Measurements from ENCODE around the gene AQP2. TPM values are rescaled to one million over a fixed set of nuclear protein-coding genes. Genes with fewer than 3 reads are reported as not detected.

Gene AQP2
- total RNA-seq, 2 donors from 2014 or later, result 2.7 TPM; not detected in 1

DNA sequence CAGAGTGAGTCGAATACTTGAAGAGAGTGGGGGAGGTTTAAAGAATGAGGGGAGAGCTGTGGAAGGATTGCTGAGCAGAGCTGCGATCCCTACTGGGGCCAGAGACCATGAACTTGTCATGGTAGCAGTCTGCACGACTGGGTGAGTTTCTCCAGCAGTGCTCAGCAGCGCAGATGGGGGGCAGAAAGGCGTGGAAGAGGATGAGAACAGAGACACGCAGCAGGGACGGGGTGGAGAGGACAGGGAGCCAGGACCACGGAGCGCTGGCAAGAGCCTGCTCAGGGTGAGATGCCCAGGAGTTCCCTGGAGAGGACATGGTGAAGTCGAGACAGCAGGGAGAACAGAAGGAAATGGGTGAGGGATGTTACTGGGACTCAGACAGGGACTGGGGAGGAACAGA is 20.1 kb downstream of the AQP2 start:
- TF ChIP-seq POLR2A (IDR thresholded peaks at IDR 0.05) (no peak), POLR2AphosphoS5 (IDR thresholded peaks at IDR 0.05) (no peak)
- TF ChIP-seq, protein P1, sequence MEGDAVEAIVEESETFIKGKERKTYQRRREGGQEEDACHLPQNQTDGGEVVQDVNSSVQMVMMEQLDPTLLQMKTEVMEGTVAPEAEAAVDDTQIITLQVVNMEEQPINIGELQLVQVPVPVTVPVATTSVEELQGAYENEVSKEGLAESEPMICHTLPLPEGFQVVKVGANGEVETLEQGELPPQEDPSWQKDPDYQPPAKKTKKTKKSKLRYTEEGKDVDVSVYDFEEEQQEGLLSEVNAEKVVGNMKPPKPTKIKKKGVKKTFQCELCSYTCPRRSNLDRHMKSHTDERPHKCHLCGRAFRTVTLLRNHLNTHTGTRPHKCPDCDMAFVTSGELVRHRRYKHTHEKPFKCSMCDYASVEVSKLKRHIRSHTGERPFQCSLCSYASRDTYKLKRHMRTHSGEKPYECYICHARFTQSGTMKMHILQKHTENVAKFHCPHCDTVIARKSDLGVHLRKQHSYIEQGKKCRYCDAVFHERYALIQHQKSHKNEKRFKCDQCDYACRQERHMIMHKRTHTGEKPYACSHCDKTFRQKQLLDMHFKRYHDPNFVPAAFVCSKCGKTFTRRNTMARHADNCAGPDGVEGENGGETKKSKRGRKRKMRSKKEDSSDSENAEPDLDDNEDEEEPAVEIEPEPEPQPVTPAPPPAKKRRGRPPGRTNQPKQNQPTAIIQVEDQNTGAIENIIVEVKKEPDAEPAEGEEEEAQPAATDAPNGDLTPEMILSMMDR (IDR thresholded peaks at IDR 0.05), result no peak
- H3K27ac ChIP-seq, result no peak overlapping the region
- 77% methylated on average over 10 of the region's 10 CpGs for WGBS
- no peaks in the 10 kb centered on the region for H3K9me3 ChIP-seq
- H3K4me3 ChIP-seq, result no peak overlapping the region
- H3K27me3 ChIP-seq (replicated peaks; ENCODE audit: insufficient read depth), result no peaks in the 10 kb centered on the region
- peaks cover 3% of the 10 kb centered on the region for H3K4me1 ChIP-seq (replicated peaks)
- intact Hi-C loops (cut with DNase I), result loop anchor here (5.0 kb wide), 1 partner anchor 47 kb away; no protein-coding TSS in a partner anchor
- H3K36me3 ChIP-seq, result no peaks in the 10 kb centered on the region
- no peak for DNase-seq (ENCODE audit: low spot score)

DNA sequence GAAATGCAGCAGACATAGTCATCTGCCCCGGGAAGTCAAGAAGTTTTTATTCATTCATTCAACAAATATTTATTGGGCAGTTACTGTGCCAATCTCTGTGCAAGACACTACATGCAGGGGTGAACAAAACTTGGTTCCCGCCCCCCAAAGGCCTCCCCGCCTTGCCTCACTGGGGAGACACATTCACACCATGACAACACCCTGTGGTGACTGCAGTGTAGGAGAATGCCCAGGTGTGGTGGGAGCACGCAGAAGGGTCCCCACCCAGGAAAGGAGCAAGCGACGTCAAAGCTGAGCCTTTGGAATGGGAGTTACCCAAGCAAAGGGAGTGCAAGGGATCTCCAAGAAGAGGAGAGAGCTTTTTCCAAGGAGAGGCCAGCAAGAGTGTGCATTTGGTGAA is 20.6 kb downstream of the AQP2 start:
- TF ChIP-seq, protein P1 (IDR thresholded peaks at IDR 0.05), result no peak
- TF ChIP-seq POLR2A (IDR thresholded peaks at IDR 0.05) (no peak), POLR2AphosphoS5 (IDR thresholded peaks at IDR 0.05) (no peak)
- WGBS, result 44% methylated on average over 6 of the region's 6 CpGs

DNA sequence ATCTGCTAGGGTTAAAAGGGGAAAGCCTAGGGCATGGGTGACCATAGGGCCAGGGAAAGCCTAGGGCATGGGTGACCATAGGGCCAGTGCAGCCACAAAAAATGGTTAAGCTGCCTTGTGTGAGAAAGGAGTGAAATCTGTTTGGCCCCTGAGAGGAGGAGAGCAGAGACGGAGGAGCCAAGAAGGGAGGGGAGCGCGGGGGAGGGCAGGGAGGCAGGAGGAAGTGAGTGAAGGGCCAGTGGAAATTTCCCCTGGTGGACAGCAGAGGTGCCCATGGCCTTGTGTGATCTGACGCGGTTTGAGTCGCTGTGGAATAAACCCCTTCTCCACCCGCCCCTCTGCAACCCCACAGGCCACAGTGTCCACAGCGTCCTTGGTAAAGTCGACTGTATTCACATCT is 21.6 kb downstream of the AQP2 start:
- no peak for DNase-seq (ENCODE audit: low spot score)
- Histone ChIP-seq H3K36me3 (no peaks in the 10 kb centered on the region), H3K27me3 (replicated peaks; ENCODE audit: insufficient read depth) (no peaks in the 10 kb centered on the region), H3K4me3 (no peak overlapping the region), H3K4me1 (replicated peaks) (peaks cover 2% of the 10 kb centered on the region), H3K27ac (no peak overlapping the region), H3K9me3 (no peaks in the 10 kb centered on the region)
- intact Hi-C loops (cut with DNase I), result loop anchor here (5.0 kb wide), 1 partner anchor 45 kb away; no protein-coding TSS in a partner anchor
- 81% methylated on average over 9 of the region's 9 CpGs for WGBS
- TF ChIP-seq POLR2AphosphoS5 (IDR thresholded peaks at IDR 0.05) (no peak), POLR2A (IDR thresholded peaks at IDR 0.05) (no peak)
- TF ChIP-seq, protein P1 (IDR thresholded peaks at IDR 0.05), result no peak

More for the DNA sequence above, 20.6 kb downstream of the AQP2 start:
- Histone ChIP-seq H3K27ac (no peak overlapping the region), H3K9me3 (no peaks in the 10 kb centered on the region), H3K4me3 (no peak overlapping the region), H3K4me1 (replicated peaks) (peaks cover 3% of the 10 kb centered on the region), H3K27me3 (replicated peaks; ENCODE audit: insufficient read depth) (no peaks in the 10 kb centered on the region), H3K36me3 (no peaks in the 10 kb centered on the region)
- DNase-seq (ENCODE audit: low spot score), result no peak
- intact Hi-C loops (cut with DNase I), result loop anchor here (5.0 kb wide), 1 partner anchor 46 kb away; no protein-coding TSS in a partner anchor

DNA sequence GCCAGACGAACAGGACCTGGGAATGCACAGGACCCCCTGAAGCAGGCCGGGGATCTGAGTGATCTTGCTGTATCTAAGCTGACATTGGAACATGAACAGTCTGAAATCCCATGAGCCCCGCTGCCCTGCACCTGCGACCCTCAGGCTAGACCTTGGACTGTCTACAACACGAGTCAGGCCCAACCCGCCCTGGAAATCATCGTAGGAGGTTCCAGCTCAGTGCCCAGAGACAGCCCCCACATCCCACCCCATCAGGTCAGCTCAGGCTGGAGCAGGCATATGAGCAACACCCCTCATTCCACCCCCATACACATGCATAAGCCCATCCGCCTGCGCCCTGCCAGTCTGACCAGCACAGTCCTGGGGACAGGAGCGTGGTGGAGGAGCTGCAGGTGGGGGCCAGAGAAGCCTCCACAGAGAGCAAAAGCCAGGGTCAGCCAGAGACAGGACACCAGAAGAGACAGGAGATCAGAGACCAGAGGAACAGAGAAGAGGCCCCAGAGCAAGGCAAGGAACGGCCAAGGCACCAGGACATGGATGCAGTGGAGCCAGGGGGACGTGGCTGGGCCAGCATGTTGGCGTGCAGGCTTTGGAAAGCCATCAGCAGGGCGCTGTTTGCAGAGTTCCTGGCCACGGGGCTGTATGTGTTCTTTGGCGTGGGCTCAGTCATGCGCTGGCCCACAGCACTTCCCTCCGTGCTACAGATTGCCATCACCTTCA is 22.3 kb downstream of the AQP2 start, which contains the start of gene AQP6:
Gene AQP6 (plus strand): TSS at position 307 of the 720 bp plus-strand sequence. CDS start 227 bp downstream, at position 534.
- intact Hi-C loops (cut with DNase I), result loop anchor here (5.0 kb wide), 1 partner anchor 44 kb away; no protein-coding TSS in a partner anchor
- no peak for DNase-seq (ENCODE audit: low spot score)
- WGBS, result 87% methylated on average over 18 of the region's 18 CpGs

More for the DNA sequence above, 22.3 kb downstream of the AQP2 start, which contains the start of gene AQP6:
- Histone ChIP-seq H3K27ac (no peak within 1 kb of the TSS), H3K27me3 (replicated peaks; ENCODE audit: insufficient read depth) (no peaks in the 10 kb centered on the region), H3K4me1 (replicated peaks) (no peaks in the 10 kb centered on the region), H3K4me3 (no peak within 1 kb of the TSS), H3K9me3 (no peaks in the 10 kb centered on the region), H3K36me3 (no peaks in the 10 kb centered on the region)
- no peak for TF ChIP-seq POLR2AphosphoS5 (IDR thresholded peaks at IDR 0.05)
- no peak for TF ChIP-seq POLR2A (IDR thresholded peaks at IDR 0.05)
- TF ChIP-seq, protein P1 (IDR thresholded peaks at IDR 0.05), result no peak

All from prostate gland (tissue), 2 donors.